HEK293 (cell line): Measurements from ENCODE around the gene ATP1A3.

Source experiments
- ZEB2 ChIP-seq: fragments of 450-650 bp; formaldehyde crosslinking; IDR thresholded peaks from 2 replicates; pipeline ENCODE4 v1.5.1; 2016; ENCODE audit warnings: missing biosample characterization, missing genetic modification characterization
- ZSCAN16 ChIP-seq: fragments of 450-650 bp; formaldehyde crosslinking; IDR thresholded peaks from 2 replicates; pipeline ENCODE4 v1.5.1; 2016; ENCODE audit warnings: missing biosample characterization, missing genetic modification characterization
- TF ChIP-seq, protein P1 (sequence below): fragments of 450-650 bp; formaldehyde crosslinking; IDR thresholded peaks from 2 replicates; pipeline ENCODE4 v1.5.1; 2017; ENCODE audit warnings: missing biosample characterization, missing genetic modification characterization

DNA sequence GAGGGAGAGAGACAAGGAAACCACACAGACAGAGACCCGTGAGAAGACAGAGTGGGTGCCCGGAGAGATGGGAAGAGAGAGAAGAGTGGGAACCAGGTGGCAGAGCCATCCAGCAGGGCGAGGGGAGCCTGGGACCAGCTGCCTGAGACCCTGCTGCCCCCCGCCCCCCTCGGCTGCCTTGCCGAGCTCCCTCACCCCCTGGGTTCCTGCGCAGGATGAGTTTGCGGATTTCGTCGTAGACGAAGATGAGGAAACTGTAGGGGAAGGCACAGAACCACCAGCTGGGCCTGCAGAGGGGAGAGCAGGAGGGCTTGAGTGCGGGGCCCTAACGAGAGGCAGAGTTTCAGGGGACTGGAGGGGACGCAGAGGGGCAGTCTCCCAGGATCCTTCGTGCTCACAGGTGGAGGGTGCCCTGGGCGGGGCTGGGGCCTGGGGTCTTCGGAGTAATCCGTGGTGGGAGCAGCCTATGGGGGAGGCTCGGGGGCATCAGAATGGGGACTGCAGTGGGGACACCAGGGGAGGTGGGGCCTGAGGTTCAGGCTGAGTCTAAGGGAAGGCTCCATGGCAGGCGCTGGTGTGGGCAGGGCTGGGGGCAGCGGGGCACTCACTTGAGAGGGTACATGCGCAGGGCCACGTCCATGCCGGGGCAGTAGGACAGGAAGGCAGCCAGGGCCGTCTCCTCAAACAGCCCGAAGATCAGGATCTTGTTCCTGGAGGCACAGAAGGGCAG lies 26.8 kb downstream of the ATP1A3 start:
- TF ChIP-seq, protein P1, sequence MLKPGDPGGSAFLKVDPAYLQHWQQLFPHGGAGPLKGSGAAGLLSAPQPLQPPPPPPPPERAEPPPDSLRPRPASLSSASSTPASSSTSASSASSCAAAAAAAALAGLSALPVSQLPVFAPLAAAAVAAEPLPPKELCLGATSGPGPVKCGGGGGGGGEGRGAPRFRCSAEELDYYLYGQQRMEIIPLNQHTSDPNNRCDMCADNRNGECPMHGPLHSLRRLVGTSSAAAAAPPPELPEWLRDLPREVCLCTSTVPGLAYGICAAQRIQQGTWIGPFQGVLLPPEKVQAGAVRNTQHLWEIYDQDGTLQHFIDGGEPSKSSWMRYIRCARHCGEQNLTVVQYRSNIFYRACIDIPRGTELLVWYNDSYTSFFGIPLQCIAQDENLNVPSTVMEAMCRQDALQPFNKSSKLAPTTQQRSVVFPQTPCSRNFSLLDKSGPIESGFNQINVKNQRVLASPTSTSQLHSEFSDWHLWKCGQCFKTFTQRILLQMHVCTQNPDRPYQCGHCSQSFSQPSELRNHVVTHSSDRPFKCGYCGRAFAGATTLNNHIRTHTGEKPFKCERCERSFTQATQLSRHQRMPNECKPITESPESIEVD (tag by site-specific recombination) = no peak
- TF ChIP-seq ZSCAN16 (tag by site-specific recombination) (no peak), ZEB2 (tag by site-specific recombination) (no peak)
